OCI-LY7 (cell line): ENCODE data around the gene MXRA8.

Source experiments
- EZH2phosphoT487 ChIP-seq: fragments of 200-600 bp; sonication (generic); IDR thresholded peaks from 2 replicates; pipeline ENCODE4 v1.6.1; 2018; ENCODE audit warnings: low read depth, borderline replicate concordance, mild to moderate bottlenecking, mixed run types, antibody characterized with exemption, low read length, moderate library complexity, mixed read lengths
- TF ChIP-seq, protein P1 (sequence below): fragments of 200-600 bp; sonication (generic); conservative IDR thresholded peaks from 2 replicates; pipeline ENCODE4 v1.5.1; 2014; ENCODE audit warnings: mild to moderate bottlenecking, antibody characterized with exemption, low read length, moderate library complexity, mixed read lengths

DNA sequence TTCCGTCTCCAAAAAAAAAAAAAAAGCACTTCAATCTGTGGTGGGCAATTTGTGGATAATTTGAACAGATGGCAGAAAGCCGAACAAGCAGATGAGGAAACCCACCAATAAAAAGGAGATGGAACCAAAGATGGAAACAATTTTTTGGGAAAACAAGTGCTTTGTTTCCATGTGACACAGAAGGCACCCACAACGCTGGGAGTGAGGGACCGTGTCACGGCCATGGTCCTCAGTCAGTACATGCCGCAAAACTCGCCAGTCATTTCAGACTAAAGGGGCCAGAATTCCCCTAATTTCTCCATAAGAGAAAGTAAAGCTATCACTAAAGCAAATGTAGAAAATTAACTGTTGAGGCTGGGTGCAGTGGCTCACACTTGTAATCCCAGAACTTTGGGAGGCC is 35.8 kb upstream of the MXRA8 start:
- TF ChIP-seq, protein P1, sequence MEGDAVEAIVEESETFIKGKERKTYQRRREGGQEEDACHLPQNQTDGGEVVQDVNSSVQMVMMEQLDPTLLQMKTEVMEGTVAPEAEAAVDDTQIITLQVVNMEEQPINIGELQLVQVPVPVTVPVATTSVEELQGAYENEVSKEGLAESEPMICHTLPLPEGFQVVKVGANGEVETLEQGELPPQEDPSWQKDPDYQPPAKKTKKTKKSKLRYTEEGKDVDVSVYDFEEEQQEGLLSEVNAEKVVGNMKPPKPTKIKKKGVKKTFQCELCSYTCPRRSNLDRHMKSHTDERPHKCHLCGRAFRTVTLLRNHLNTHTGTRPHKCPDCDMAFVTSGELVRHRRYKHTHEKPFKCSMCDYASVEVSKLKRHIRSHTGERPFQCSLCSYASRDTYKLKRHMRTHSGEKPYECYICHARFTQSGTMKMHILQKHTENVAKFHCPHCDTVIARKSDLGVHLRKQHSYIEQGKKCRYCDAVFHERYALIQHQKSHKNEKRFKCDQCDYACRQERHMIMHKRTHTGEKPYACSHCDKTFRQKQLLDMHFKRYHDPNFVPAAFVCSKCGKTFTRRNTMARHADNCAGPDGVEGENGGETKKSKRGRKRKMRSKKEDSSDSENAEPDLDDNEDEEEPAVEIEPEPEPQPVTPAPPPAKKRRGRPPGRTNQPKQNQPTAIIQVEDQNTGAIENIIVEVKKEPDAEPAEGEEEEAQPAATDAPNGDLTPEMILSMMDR, result no peak
- TF ChIP-seq EZH2phosphoT487, result no peak
